ENCODE data around the gene HOMER3.
"Not testable (repeated sequence)": the region's sequence is repeated elsewhere in the genome, so short reads cannot be mapped to it uniquely, and the experiment has no call there.

The HOMER3 gene

GRCh38 chr19:18952364-18953003 is 11.5 kb upstream of the HOMER3 start:
- not testable (repeated sequence) for DNase-seq

GRCh38 chr19:18951721-18952281 is 10.8 kb upstream of the HOMER3 start:
- peak; percentile 39 for DNase-seq

- DNase-seq: no peak
These were observed 8.8 kb upstream of the HOMER3 start for GRCh38 chr19:18949858-18950257.

- no peak for DNase-seq
These were observed 7.9 kb upstream of the HOMER3 start for GRCh38 chr19:18948976-18949356.

- no peak for DNase-seq
These were observed 7.3 kb upstream of the HOMER3 start for GRCh38 chr19:18948075-18948975.

GRCh38 chr19:18946918-18947317 is 5.9 kb upstream of the HOMER3 start:
- DNase-seq: no peak

GRCh38 chr19:18946335-18946734 is 5.3 kb upstream of the HOMER3 start:
- DNase-seq: no peak

- no peak for DNase-seq
These were observed 4.3 kb upstream of the HOMER3 start for GRCh38 chr19:18945297-18945696.

GRCh38 chr19:18943465-18943864 is 2.4 kb upstream of the HOMER3 start:
- DNase-seq: no peak

- no peak for DNase-seq
These were observed 1.7 kb upstream of the HOMER3 start for GRCh38 chr19:18942692-18943091.

- DNase-seq: no peak
These were observed 774 bp upstream of the HOMER3 start for GRCh38 chr19:18941628-18942354.

- peak; percentile 64 for DNase-seq
These were observed 872 bp downstream of the HOMER3 start for GRCh38 chr19:18939922-18940768.

GRCh38 chr19:18939163-18939562 is 1.9 kb downstream of the HOMER3 start:
- no peak for DNase-seq

GRCh38 chr19:18933297-18933696 is 7.7 kb downstream of the HOMER3 start:
- DNase-seq: no peak

- peak; percentile 37 for DNase-seq
These were observed 8.7 kb downstream of the HOMER3 start for GRCh38 chr19:18932216-18932841.

- no peak for DNase-seq
These were observed 9.5 kb downstream of the HOMER3 start for GRCh38 chr19:18931316-18932162.

GRCh38 chr19:18929311-18929710 is 11.7 kb downstream of the HOMER3 start:
- no peak for DNase-seq

GRCh38 chr19:18928018-18928805 is 12.8 kb downstream of the HOMER3 start:
- no peak for DNase-seq

GRCh38 chr19:18924684-18925213 is 16.3 kb downstream of the HOMER3 start:
- DNase-seq: no peak

All from fibroblast of skin of back (primary cell).